NCI-H69 (cell line): ENCODE measurements around the gene ANKS1A.
"Not testable (repeated sequence)": the region's sequence is repeated elsewhere in the genome, so short reads cannot be mapped to it uniquely, and the experiment has no call there.

ENCODE experiments used
- DNase-seq: peaks from one replicate; lab custom pipeline; 2025; lab: John Stamatoyannopoulos, UW

Gene ANKS1A

GRCh38 chr6:34888874-34889555 lies at the start of gene ANKS1A:
ANKS1A (plus strand) TSS chr6:34889255; CDS start chr6:34889403, 148 bp downstream.
- peak; percentile 95 for DNase-seq

GRCh38 chr6:34839666-34840352 lies 49.2 kb upstream of the ANKS1A start:
- peak; percentile 25 for DNase-seq

GRCh38 chr6:34849066-34849465 lies 40.0 kb upstream of the ANKS1A start:
- not testable (repeated sequence) for DNase-seq

GRCh38 chr6:34851361-34851760 lies 37.7 kb upstream of the ANKS1A start:
- no peak for DNase-seq

- DNase-seq = no peak
Measured at GRCh38 chr6:34852406-34853085, 36.5 kb upstream of the ANKS1A start.

GRCh38 chr6:34855463-34855862 lies 33.6 kb upstream of the ANKS1A start:
- DNase-seq = no peak

GRCh38 chr6:34858681-34859080 lies 30.4 kb upstream of the ANKS1A start:
- peak; percentile 14 for DNase-seq

- DNase-seq = no peak
Measured at GRCh38 chr6:34859951-34860350, 29.1 kb upstream of the ANKS1A start.

- DNase-seq = no peak
Measured at GRCh38 chr6:34860776-34861175, 28.3 kb upstream of the ANKS1A start.

GRCh38 chr6:34864007-34864406 lies 25.0 kb upstream of the ANKS1A start:
- DNase-seq = no peak

GRCh38 chr6:34865107-34865506 lies 23.9 kb upstream of the ANKS1A start:
- DNase-seq = no peak

- no peak for DNase-seq
Measured at GRCh38 chr6:34866509-34866908, 22.5 kb upstream of the ANKS1A start.

GRCh38 chr6:34867484-34867883 lies 21.6 kb upstream of the ANKS1A start:
- DNase-seq = peak; percentile 15

GRCh38 chr6:34871853-34872252 lies 17.2 kb upstream of the ANKS1A start:
- DNase-seq = no peak

- DNase-seq = no peak
Measured at GRCh38 chr6:34872332-34872731, 16.7 kb upstream of the ANKS1A start.

GRCh38 chr6:34875292-34876213 lies 13.5 kb upstream of the ANKS1A start:
- DNase-seq = no peak

GRCh38 chr6:34876472-34876871 lies 12.6 kb upstream of the ANKS1A start:
- no peak for DNase-seq

GRCh38 chr6:34877259-34877658 lies 11.8 kb upstream of the ANKS1A start:
- DNase-seq = no peak

GRCh38 chr6:34877869-34878485 lies 11.1 kb upstream of the ANKS1A start:
- DNase-seq = no peak

GRCh38 chr6:34884073-34884472 lies 5.0 kb upstream of the ANKS1A start:
- not testable (repeated sequence) for DNase-seq

- DNase-seq = no peak
Measured at GRCh38 chr6:34884996-34885395, 4.1 kb upstream of the ANKS1A start.
